GM18520 (cell line): ENCODE data around the gene S100A11.

Experiments used
- ATAC-seq: cut with Tn5 transposase; IDR thresholded peaks from one replicate; pipeline ENCODE4 v1.9.1; 2021; ENCODE audit not compliant: unreplicated experiment

The S100A11 gene

DNA sequence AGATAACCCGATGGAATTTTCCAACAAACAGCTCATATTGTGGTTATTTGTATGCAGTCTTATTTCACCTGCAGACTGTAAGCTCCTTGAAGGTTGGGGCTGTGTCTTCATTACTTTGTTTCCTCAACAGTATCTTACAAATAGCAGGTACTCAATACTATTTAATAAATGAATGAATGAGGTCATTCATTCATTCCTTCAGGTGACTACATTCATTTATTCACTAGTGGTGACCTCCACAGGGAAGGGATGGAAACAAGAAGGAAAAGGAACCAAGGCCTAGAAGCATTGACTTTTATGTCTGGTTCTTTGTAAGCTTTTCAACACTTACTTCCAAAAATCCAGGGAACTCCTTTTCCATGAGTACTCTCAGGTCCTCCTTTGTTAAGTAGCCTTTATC, 51.0 kb downstream of the S100A11 start:
- no peak for ATAC-seq

DNA sequence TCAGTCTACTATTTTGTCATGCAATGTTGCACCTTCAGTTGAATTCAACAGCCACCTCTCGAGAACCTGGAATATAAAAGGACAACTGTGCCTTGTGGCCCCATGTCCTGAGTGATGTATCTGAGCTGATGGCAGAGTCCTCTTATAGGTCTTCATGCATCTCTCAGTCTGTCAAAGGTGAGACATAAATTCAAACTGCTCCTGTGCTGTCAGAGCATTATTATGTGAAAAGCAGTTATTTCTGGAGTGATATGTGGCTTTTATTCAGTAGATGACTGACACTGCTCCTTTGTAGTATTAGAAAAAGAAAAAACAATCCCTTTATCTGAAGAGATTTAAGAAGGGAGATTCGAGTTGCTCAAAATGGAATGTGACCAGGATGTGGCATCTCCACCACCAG, 51.5 kb downstream of the S100A11 start:
- no peak for ATAC-seq

DNA sequence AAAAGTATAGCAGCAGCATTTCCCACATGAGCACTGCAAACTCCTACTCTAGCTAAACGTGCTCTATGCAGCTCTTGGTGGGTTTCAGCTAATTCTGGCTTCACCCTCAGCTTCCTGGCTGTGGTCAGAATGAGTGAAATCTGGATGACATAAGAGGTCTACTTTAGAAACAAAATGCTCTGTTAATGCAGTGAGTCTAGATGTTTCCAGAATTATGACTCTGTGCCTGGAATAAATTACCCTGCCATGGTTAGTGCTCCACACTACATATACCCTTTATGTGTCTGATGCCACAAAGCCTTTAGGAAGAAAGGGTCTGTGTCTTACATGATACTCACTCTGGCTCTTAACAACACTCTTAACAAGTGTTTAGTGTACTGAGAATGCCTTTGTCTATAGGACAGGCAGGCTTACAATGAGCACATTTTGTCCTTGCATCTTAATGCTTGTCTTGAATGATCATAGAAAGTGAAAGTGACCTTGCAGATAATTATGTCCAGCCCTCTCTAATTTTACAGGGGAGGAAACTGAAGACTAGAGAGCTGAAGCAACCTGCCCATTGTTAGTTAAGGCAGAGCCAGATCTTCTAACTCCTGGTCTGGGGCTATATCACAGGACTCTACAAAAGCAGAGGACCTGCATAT, 52.4 kb downstream of the S100A11 start:
- ATAC-seq = no peak
